Stimulated activated CD4-positive, alpha-beta T cell treated with anti-CD3 and anti-CD28 coated beads, Interleukin-1b, Interleukin-23, amount 100 ng/mL, for 1 hour (primary cell): ENCODE measurements around the gene DHX9.

Experiments used
- DNase-seq, 2 donors: peaks; one replicate each; pipeline ENCODE4 v3.0.0-alpha.2; 2020; ENCODE audit warnings: low read depth in 2 of 2

Gene DHX9

DNA sequence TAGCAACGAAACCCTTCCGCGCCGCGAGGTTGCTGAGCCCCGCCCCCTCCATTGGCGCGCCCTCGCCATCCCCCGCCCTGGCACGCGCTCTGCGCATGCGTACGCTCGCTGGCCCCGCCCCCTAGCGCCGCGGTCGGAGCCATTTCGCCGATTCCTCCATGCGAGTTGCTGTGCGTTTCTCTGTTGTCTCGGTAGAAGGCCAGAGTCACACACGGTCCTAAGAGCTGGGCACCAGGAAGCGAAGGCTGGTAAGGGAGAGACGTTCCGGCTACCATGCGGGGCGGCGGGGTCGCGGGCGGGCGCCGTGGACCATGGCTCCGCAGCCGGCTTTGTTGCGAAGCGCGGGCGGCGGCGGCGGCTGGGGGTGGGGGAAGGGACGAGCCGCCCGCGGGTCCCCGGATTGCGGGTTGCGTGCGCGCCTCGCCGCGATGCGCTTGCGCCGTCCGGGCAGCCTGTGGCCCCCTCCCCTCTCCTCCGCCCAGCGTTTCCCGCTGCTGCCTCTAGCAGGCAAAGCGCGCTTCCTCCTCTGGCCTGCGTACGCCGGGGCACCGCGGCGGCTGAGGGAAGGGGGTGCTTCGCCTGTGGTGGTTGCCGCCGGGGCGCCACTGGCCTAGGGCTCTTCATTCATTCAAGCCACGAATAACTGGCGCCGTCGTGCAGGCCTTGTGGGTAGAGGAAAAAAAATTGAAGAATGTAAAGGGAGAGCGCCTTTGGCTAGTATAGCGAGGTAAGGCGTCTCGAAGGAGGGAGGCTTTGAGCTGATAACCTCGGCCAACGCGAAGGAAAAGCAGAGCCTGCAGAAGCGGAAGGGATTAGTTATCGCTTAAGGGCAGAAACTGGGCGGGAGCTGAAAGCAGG lies at the start of gene DHX9:
Gene DHX9, plus strand, starts transcription at position 139 of the 858 bp plus-strand sequence. CDS start 3,220 bp downstream, outside the sequence.
- peak; percentile 89 to 96 for DNase-seq

DNA sequence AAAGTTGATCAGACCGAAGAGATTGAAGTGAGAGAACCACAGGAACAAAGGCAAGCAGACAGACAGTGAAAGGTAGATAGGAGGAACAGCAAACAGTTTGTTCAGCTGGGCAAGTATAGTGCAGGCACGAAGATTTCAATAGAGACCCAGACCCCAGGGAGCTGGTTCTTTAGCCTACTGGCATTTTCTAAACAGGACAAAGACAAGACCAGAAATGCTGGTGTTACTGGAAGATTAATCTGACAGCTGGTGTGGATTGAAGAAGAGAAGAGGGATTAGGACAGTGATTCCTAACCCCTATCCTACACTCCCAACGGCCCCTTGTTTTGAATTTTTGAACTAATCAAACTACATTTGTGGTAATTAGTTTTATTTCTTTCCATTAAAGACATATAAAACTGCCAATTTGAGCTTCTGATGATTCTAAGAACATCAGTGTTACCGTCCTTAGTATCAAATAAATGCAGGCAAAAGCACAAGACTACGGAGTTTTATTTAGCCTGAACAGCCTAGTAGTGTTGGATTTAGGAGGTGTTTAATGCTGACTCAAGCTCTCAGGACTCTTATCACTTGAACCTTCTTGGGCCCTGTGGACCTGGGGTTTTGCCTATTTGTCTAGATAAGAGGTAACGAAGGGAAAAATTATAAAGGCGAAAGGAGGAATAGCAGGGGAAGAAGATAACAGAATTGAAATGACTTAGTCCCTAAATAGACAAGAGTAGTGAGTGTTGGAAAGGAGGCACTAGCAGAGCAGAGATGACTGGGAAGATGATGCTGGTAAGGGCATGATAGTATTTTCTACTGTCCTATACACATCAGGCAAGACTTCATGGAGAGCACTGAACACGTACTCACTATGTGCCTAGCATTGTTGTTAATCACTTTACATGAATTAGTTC lies 47.6 kb upstream of the DHX9 start:
- DNase-seq, result no peak

- DNase-seq, result no peak
Observed at GRCh38 chr1:182794091-182794490, 45.1 kb upstream of the DHX9 start.

- DNase-seq, result no peak
Observed at GRCh38 chr1:182794676-182795201, 44.4 kb upstream of the DHX9 start.

DNA sequence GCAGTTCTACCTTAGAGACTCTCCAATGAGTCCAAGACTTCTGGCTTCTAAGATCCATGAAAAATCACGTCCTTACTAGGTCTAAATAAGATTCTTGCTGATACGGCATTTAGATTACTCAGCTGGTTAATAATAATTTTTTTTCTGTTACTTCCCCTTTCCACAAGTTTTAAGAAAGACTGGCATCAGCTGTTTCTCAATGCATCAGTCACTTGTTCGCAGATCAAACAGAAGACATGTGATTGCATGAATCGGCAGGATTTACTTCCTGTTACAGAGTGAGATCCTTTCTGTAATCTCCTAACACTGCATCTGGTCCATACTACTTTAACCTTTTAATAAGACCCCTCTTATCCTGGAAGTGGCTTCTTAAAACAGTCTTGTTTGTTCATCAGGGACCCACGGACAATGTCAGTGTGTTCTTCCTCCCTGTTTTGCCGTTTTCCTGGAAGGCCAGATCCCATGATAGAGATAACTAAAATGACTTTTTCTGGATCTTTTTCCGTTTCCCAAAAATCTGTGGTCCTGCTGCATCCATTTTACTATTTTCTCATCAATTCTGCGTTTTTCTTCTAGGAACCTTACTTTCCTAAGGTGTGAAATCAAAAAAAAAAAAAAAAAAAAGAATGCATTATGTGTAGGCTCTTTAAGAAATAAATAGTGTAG lies 43.5 kb upstream of the DHX9 start:
- DNase-seq, result no peak

GRCh38 chr1:182802006-182802803 lies 36.9 kb upstream of the DHX9 start:
- no peak for DNase-seq

GRCh38 chr1:182803846-182804245 lies 35.3 kb upstream of the DHX9 start:
- no peak for DNase-seq

- no peak for DNase-seq
Observed at GRCh38 chr1:182806015-182806678, 33.0 kb upstream of the DHX9 start.

DNA sequence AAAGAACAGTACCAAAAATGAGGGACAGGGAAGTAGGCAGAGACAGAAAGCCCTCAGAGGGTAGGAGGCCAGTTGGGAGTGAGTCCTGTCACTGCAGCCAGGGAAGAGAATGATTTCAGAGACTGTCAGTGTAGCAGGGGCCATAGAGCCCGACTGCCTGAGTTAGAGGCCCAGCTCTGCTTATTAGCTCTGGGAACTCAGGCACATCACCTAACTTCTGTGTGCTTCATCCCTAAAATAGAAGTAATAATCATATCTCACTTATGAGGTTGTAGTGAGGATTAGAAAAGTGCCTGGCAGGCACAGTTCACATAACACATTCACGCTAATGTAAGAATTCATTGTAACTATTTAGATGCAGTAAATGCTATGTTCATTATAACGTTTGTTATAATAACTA lies 31.2 kb upstream of the DHX9 start:
- DNase-seq, result no peak

GRCh38 chr1:182809414-182809957 lies 29.7 kb upstream of the DHX9 start:
- no peak for DNase-seq

DNA sequence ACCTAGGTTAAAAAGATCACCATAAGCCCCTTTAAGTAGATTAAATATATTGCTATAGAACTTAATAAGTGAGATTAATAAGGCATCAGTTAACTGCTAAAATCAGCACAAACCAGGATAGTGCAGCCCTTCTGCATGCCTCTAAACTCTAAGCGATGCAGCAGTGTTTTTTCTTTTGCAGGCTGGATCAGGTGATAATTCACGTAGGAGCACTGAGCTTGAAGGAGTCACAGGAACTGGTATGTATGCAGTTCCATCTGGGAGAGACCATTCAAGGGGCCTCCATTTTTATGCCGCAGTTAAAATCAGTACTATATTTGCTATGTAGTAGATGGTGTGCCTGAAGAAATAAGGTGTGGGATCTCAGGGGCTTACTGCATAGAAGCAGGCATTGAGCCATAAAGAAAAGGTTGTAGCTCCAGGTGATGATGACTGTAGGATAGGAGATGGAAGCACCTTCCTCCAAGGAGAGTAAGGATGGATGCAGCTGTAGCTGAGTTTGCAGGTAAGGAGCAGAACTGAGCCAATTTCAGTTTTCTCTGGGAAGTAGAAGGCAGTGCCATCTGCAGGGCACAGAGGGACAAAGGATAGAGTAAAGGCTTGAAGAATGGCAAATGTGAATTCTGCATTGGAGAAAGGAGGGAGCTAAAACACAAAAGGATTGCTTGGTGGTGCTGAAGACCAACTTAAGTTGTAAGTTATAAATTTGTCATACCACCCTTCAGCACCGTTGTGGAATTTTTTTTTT lies 27.0 kb upstream of the DHX9 start:
- DNase-seq, result no peak

GRCh38 chr1:182816863-182817262 lies 22.3 kb upstream of the DHX9 start:
- DNase-seq, result no peak

DNA sequence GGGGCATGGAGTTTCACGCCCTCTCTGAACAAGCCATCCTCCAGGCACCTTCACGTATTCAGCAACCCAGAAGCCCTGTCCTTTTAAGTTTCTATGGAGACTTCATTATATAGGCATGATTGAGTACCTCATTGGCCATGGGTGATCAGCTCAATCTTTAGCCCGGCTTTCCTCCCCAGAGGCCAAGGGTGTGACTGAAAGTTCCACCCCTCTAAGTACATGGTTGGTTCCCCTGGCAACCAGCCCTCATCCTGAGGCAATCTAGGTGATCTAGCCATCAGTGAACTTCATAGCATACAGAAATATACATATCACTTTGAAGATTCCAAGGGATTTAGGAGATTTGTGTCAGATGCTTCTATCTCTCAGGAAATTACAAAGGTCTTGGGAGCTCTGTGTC lies 21.3 kb upstream of the DHX9 start:
- no peak for DNase-seq

GRCh38 chr1:182823220-182823619 lies 15.9 kb upstream of the DHX9 start:
- no peak for DNase-seq

- no peak for DNase-seq
Observed at GRCh38 chr1:182826892-182827291, 12.3 kb upstream of the DHX9 start.

DNA sequence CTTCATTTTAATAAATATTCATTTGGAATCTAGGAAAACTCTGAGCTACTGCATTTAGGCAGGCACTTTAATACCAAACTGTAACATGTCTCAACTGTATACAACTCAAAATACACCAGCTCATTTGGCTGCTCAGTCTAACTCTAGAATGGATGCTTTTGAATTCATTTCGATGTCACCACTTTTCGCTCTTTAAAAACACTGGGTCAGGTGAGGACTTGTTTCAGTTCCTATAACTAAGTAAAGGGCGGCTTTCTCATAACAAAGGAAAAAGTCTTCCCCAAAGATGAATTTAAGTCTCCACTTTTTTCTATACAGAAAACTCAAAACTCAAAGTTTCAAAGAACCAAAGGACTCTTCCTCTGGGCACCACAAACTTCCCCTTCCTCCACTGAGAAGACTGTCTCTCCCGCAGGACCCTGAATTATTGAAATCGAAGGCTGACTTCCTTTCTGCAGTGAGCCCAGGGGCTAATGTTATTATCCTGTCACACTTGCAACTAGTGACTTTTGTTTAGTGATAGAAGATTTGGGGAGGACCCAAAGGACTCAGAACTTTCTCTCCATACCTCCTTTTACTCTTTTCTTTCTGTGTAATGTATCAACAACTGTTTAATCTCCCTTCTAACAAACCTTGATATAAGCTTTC lies 9.7 kb upstream of the DHX9 start:
- no peak for DNase-seq

DNA sequence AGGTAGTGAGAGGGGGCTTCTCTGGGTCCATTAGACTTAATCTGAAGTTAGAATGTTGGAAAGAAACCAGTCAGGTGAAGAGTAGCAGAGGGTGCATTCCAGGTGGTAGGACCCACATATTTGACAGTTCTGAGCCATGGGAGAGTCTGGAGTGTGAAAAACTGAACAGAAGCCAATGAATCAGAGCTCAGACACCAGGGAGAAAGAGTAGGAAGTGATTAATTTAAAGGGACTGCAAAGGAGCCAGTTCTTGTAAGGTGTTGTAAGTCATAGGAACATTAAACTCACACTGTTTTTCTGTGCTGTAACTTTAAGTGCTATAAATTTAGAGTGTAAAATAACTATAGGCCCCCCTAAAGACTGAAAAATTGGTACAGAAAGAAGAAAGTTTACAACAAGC lies 5.9 kb upstream of the DHX9 start:
- DNase-seq, result no peak

GRCh38 chr1:182834326-182834725 lies 4.8 kb upstream of the DHX9 start:
- no peak for DNase-seq

DNA sequence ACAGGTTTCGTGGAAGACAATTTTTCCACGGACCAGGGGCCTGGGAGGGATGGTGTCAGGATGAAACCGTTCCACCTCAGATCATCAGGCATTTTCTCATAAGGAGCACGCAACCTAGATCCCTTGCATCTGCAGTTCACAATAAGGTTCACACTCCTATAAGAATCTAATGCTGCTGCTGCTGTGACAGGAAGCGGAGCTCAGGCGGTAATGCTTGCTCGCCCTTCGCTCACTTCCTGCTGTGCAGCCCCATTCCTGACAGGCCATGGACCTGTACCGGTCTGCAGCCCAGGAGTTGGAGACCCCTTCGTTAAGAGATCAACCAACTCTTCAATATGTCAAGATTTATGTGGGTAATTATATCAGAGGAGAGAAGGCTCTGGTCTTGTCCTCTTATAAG lies 3.3 kb upstream of the DHX9 start:
- no peak for DNase-seq
